ENCODE results near the gene PDZK1IP1. TPM values are rescaled to one million over a fixed set of nuclear protein-coding genes. Genes with fewer than 3 reads are reported as not detected.

Gene PDZK1IP1
- total RNA-seq, 1 experiment from 2014 or later = not detected

- H3K4me2 ChIP-seq (ENCODE audit: low read length) = no peak overlapping the region
- H3K27me3 ChIP-seq (ENCODE audit: insufficient read depth, low read length) = no peaks in the 10 kb centered on the region
- DNase-seq (ENCODE audit: low read depth, low spot score) = no peak
- no peak for ATAC-seq
- CTCF ChIA-PET = interaction anchor here (1.1 to 2.1 kb wide), 2 partner anchors 13 to 27 kb away, joined by 4 read pairs; no protein-coding TSS in a partner anchor
- POLR2A ChIA-PET = no interaction called here
- TF ChIP-seq TCF7L2 (IDR thresholded peaks at IDR 0.05; ENCODE audit: borderline replicate concordance, extremely low read depth, insufficient read depth, insufficient read length) (no peak), SP1 (IDR thresholded peaks at IDR 0.05; ENCODE audit: low read depth) (no peak), POLR2A (IDR thresholded peaks at IDR 0.05; ENCODE audit: borderline replicate concordance, extremely low read depth, insufficient read depth, insufficient read length) (no peak), EZH2phosphoT487 (IDR thresholded peaks at IDR 0.05; ENCODE audit: borderline replicate concordance) (no peak), FOSL1 (IDR thresholded peaks at IDR 0.05; ENCODE audit: low read depth) (no peak), ZFX (IDR thresholded peaks at IDR 0.05) (no peak), ELF1 (IDR thresholded peaks at IDR 0.05; ENCODE audit: borderline replicate concordance, low read depth) (no peak), RAD21 (IDR thresholded peaks at IDR 0.05; ENCODE audit: low read depth) (no peak), JUND (IDR thresholded peaks at IDR 0.05) (no peak), SIN3A (IDR thresholded peaks at IDR 0.05; ENCODE audit: low read depth) (no peak), YY1 (IDR thresholded peaks at IDR 0.05; ENCODE audit: extremely low read depth, insufficient replicate concordance, low read depth, low read length) (no peak), CEBPB (IDR thresholded peaks at IDR 0.05; ENCODE audit: low read depth) (no peak), SRF (IDR thresholded peaks at IDR 0.05; ENCODE audit: low read depth) (no peak), CBX3 (IDR thresholded peaks at IDR 0.05; ENCODE audit: low read depth) (no peak), POLR2AphosphoS5 (IDR thresholded peaks at IDR 0.05; ENCODE audit: low read depth, low read length) (no peak)
- TF ChIP-seq, protein P1, sequence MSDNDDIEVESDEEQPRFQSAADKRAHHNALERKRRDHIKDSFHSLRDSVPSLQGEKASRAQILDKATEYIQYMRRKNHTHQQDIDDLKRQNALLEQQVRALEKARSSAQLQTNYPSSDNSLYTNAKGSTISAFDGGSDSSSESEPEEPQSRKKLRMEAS (IDR thresholded peaks at IDR 0.05) = no peak
- TF ChIP-seq, protein P2, sequence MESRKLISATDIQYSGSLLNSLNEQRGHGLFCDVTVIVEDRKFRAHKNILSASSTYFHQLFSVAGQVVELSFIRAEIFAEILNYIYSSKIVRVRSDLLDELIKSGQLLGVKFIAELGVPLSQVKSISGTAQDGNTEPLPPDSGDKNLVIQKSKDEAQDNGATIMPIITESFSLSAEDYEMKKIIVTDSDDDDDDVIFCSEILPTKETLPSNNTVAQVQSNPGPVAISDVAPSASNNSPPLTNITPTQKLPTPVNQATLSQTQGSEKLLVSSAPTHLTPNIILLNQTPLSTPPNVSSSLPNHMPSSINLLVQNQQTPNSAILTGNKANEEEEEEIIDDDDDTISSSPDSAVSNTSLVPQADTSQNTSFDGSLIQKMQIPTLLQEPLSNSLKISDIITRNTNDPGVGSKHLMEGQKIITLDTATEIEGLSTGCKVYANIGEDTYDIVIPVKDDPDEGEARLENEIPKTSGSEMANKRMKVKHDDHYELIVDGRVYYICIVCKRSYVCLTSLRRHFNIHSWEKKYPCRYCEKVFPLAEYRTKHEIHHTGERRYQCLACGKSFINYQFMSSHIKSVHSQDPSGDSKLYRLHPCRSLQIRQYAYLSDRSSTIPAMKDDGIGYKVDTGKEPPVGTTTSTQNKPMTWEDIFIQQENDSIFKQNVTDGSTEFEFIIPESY (IDR thresholded peaks at IDR 0.05; ENCODE audit: extremely low read depth, insufficient replicate concordance, low read length) = no peak
- TF ChIP-seq, protein P3, sequence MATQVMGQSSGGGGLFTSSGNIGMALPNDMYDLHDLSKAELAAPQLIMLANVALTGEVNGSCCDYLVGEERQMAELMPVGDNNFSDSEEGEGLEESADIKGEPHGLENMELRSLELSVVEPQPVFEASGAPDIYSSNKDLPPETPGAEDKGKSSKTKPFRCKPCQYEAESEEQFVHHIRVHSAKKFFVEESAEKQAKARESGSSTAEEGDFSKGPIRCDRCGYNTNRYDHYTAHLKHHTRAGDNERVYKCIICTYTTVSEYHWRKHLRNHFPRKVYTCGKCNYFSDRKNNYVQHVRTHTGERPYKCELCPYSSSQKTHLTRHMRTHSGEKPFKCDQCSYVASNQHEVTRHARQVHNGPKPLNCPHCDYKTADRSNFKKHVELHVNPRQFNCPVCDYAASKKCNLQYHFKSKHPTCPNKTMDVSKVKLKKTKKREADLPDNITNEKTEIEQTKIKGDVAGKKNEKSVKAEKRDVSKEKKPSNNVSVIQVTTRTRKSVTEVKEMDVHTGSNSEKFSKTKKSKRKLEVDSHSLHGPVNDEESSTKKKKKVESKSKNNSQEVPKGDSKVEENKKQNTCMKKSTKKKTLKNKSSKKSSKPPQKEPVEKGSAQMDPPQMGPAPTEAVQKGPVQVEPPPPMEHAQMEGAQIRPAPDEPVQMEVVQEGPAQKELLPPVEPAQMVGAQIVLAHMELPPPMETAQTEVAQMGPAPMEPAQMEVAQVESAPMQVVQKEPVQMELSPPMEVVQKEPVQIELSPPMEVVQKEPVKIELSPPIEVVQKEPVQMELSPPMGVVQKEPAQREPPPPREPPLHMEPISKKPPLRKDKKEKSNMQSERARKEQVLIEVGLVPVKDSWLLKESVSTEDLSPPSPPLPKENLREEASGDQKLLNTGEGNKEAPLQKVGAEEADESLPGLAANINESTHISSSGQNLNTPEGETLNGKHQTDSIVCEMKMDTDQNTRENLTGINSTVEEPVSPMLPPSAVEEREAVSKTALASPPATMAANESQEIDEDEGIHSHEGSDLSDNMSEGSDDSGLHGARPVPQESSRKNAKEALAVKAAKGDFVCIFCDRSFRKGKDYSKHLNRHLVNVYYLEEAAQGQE (IDR thresholded peaks at IDR 0.05; ENCODE audit: low read depth) = no peak
- TF ChIP-seq, protein P4, sequence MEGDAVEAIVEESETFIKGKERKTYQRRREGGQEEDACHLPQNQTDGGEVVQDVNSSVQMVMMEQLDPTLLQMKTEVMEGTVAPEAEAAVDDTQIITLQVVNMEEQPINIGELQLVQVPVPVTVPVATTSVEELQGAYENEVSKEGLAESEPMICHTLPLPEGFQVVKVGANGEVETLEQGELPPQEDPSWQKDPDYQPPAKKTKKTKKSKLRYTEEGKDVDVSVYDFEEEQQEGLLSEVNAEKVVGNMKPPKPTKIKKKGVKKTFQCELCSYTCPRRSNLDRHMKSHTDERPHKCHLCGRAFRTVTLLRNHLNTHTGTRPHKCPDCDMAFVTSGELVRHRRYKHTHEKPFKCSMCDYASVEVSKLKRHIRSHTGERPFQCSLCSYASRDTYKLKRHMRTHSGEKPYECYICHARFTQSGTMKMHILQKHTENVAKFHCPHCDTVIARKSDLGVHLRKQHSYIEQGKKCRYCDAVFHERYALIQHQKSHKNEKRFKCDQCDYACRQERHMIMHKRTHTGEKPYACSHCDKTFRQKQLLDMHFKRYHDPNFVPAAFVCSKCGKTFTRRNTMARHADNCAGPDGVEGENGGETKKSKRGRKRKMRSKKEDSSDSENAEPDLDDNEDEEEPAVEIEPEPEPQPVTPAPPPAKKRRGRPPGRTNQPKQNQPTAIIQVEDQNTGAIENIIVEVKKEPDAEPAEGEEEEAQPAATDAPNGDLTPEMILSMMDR (IDR thresholded peaks at IDR 0.05 in 2 of 3, conservative IDR thresholded peaks at IDR 0.05 in 1 of 3; ENCODE audit: borderline replicate concordance in 1 of 3, insufficient read depth in 1 of 3, low read depth in 2 of 3, low read length in 2 of 3) = no peak
- no TSS peak for BruUV-seq (replicated peaks)
- H3K9me3 ChIP-seq (ENCODE audit: control insufficient read depth in 1 of 2, insufficient read depth in 1 of 2, low read depth in 1 of 2, low read length in 2 of 2) = peaks cover 0 to 6% of the 10 kb centered on the region in 2 experiments; a peak in 2 of 4 replicates
- no peaks in the 10 kb centered on the region for H3K36me3 ChIP-seq (ENCODE audit: control insufficient read depth in 1 of 2, insufficient read depth in 2 of 2, low read length in 2 of 2)
- no peak overlapping the region for H3K27ac ChIP-seq (ENCODE audit: low read depth, low read length)
- H3K9ac ChIP-seq (ENCODE audit: low read length) = no peak overlapping the region
- RAD21 ChIA-PET (ENCODE audit: low non-redundant PET in 1 of 2, low total read pairs in 2 of 2, uncharacterized antibody in 2 of 2, unreplicated experiment in 2 of 2) = no interaction called here
- H4K20me1 ChIP-seq (ENCODE audit: insufficient read depth) = no peaks in the 10 kb centered on the region
- intact Hi-C loops (cut with micrococcal nuclease) = no loop called here
- no peaks in the 10 kb centered on the region for H3K4me1 ChIP-seq (ENCODE audit: control insufficient read depth in 1 of 2, insufficient read depth in 2 of 2, low read length in 2 of 2)
- H2AFZ ChIP-seq (ENCODE audit: low read depth, low read length, poor library complexity, severe bottlenecking) = no peak overlapping the region
- H3K4me3 ChIP-seq (replicated peaks in 1 of 2; ENCODE audit: low read depth in 1 of 2, low read length in 2 of 2) = no peak overlapping the region
- no peaks in the 10 kb centered on the region for H3K79me2 ChIP-seq (ENCODE audit: insufficient read depth, low read length)
- H3K9me2 ChIP-seq (ENCODE audit: insufficient read depth) = no peaks in the 10 kb centered on the region
Measured at GRCh38 chr1:47205918-47206317, 16.1 kb upstream of the PDZK1IP1 start.

Measured in HCT116 (cell line).